Adrenal gland (tissue), 5 donors: ENCODE data around the gene MOB2.

Experiments used
- CTCF ChIP-seq, 6 experiments: fragments of 450-650 bp in 4 of 6; fragments of 200-600 bp in 2 of 6; sonication (generic) in 1 of 6; IDR thresholded peaks; 1 replicate in 5 of 6; 2 replicates in 1 of 6; pipeline versions ENCODE4 v1.5.1 to v1.8.0; 2016 to 2021; ENCODE audit warnings: antibody characterized with exemption in 6 of 6, mild to moderate bottlenecking in 2 of 6, moderate library complexity in 1 of 6
- POLR2A ChIP-seq, 2 donors: fragments of 450-650 bp; IDR thresholded peaks; one replicate each; pipeline ENCODE4 v1.6.1; 2017; ENCODE audit warnings: antibody characterized with exemption in 2 of 2, mild to moderate bottlenecking in 2 of 2, moderate library complexity in 1 of 2
- donor health status: DM: no; HTN: no; CAD: no.

GRCh38 chr11:1471736-1472135 lies 14.8 kb downstream of the MOB2 start:
- TF ChIP-seq CTCF (IDR thresholded peaks at IDR 0.05), result no peak
- TF ChIP-seq POLR2A (IDR thresholded peaks at IDR 0.05), result no peak
